Lung (tissue), 12 donors: ENCODE results near the gene TMEM178B. TPM values are rescaled to one million over a fixed set of nuclear protein-coding genes. Genes with fewer than 3 reads are reported as not detected.

Source experiments
- ATAC-seq: fragments of 200-7000 bp; cut with Tn5 transposase; one replicate; pipeline ENCODE4 v1.9.1; 2020; ENCODE audit warnings: moderate number of reproducible peaks; ENCODE audit not compliant: insufficient read depth, low FRiP score
- DNase-seq, 3 donors: peaks; one replicate each; pipeline ENCODE4 v3.0.0-alpha.2; 2013 to 2017
- H3K27ac ChIP-seq, 2 donors: one replicate each; pipeline ENCODE4 v1.5.1; 2013; ENCODE audit warnings: mild to moderate bottlenecking in 2 of 2, moderate library complexity in 2 of 2, control low read depth in 1 of 2, inconsistent platforms in 1 of 2, low read depth in 1 of 2, low read length in 1 of 2
- H3K27me3 ChIP-seq, 3 donors: one replicate each; pipeline ENCODE4 v1.5.1; 2013; ENCODE audit warnings: low read length in 2 of 3; ENCODE audit not compliant: control insufficient read depth in 3 of 3, insufficient read depth in 3 of 3
- H3K36me3 ChIP-seq, 4 donors: one replicate each; pipeline ENCODE4 v1.5.1; 2013; ENCODE audit warnings: low read length in 4 of 4, mild to moderate bottlenecking in 1 of 4, moderate library complexity in 1 of 4; ENCODE audit not compliant: control insufficient read depth in 4 of 4, insufficient read depth in 4 of 4
- H3K4me1 ChIP-seq, 5 donors: one replicate each; pipeline ENCODE4 v1.5.1; 2013; ENCODE audit warnings: low read length in 5 of 5, mild to moderate bottlenecking in 2 of 5, moderate library complexity in 1 of 5; ENCODE audit not compliant: control insufficient read depth in 5 of 5, insufficient read depth in 5 of 5
- H3K4me3 ChIP-seq: one replicate; pipeline ENCODE4 v1.5.1; 2013; ENCODE audit warnings: mild to moderate bottlenecking, control low read depth, moderate library complexity
- H3K9ac ChIP-seq, 2 donors: one replicate each; pipeline ENCODE4 v1.5.1; 2013; ENCODE audit warnings: low read length in 2 of 2, control low read depth in 1 of 2; ENCODE audit not compliant: insufficient read depth in 1 of 2
- H3K9me3 ChIP-seq, 4 donors: one replicate each; pipeline ENCODE4 v1.5.1; 2013; ENCODE audit warnings: low read length in 3 of 4, mild to moderate bottlenecking in 1 of 4, moderate library complexity in 1 of 4; ENCODE audit not compliant: control insufficient read depth in 4 of 4, insufficient read depth in 3 of 4
- WGBS, 2 donors: extraction: QIAGEN DNeasy Blood & Tissue Kit; methylation state at CpG; one replicate each; pipeline ENCODE4 v1.1.7; 2013; 5-methylcytosine and 5-hydroxymethylcytosine counted together
- polyA plus RNA-seq, 2 donors: library from polyadenylated mRNA; stranded (reverse); fragments of 200-250 nt; gene quantifications; one replicate each; pipeline ENCODE4 v1.2.1, GENCODE V29; 2013
- total RNA-seq, 2 donors: library from RNA; depleted of rRNA in 1 of 2; stranded (reverse); fragments of >200 nt in 1 of 2; gene quantifications; one replicate each; pipeline ENCODE4 v1.2.1, GENCODE V29; 2014 to 2021
- TF ChIP-seq, protein P1 (sequence below): IDR thresholded peaks from 2 replicates; pipeline ENCODE4 v1.5.1; 2012; ENCODE audit warnings: mild to moderate bottlenecking; ENCODE audit errors: control extremely low read depth, extremely low read depth
- donor health status: control.
- donor health status: control.
- donor health status: Bipolar disorder and iron deficiency.
- donor health status: healthy.
- donor health status: DM: yes; HTN: yes; CAD: no.

TMEM178B gene
- total and polyA plus RNA-seq, 4 donors, result 0.04 to 2.4 (median 0.48) TPM

DNA sequence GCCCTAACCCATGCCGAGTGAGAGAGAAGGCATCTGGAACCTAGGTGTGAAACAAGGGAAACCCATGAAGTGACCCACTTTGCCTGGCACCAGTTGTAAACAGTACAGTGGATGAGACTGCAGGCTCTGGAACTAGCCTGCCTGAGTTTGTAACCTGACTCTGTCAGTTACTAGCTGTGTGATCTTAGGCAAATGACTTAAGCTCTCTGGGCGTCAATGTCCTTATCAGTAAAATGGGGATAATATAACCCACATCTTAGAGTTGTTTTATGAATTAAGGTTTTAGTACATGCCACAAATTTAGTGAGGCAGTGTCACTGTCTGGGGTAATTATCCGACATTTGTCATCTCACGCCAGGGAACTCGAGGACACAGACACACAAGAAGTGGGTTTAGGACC lies 394.5 kb downstream of the TMEM178B start:
- ATAC-seq (no peak), DNase-seq (no peak)
- no peak overlapping the region for H3K4me3 ChIP-seq
- H3K9ac ChIP-seq, result no peak overlapping the region
- H3K4me1 ChIP-seq, result no peaks in the 10 kb centered on the region
- H3K36me3 ChIP-seq, result no peaks in the 10 kb centered on the region
- peaks cover 0 to 3% (median 0%) of the 10 kb centered on the region in 4 donors for H3K9me3 ChIP-seq
- H3K27me3 ChIP-seq, result no peaks in the 10 kb centered on the region
- TF ChIP-seq, protein P1, sequence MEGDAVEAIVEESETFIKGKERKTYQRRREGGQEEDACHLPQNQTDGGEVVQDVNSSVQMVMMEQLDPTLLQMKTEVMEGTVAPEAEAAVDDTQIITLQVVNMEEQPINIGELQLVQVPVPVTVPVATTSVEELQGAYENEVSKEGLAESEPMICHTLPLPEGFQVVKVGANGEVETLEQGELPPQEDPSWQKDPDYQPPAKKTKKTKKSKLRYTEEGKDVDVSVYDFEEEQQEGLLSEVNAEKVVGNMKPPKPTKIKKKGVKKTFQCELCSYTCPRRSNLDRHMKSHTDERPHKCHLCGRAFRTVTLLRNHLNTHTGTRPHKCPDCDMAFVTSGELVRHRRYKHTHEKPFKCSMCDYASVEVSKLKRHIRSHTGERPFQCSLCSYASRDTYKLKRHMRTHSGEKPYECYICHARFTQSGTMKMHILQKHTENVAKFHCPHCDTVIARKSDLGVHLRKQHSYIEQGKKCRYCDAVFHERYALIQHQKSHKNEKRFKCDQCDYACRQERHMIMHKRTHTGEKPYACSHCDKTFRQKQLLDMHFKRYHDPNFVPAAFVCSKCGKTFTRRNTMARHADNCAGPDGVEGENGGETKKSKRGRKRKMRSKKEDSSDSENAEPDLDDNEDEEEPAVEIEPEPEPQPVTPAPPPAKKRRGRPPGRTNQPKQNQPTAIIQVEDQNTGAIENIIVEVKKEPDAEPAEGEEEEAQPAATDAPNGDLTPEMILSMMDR, result no peak
- H3K27ac ChIP-seq, result no peak overlapping the region
- 86 to 88% methylated on average over 5 of the region's 5 CpGs for WGBS, 2 donors

DNA sequence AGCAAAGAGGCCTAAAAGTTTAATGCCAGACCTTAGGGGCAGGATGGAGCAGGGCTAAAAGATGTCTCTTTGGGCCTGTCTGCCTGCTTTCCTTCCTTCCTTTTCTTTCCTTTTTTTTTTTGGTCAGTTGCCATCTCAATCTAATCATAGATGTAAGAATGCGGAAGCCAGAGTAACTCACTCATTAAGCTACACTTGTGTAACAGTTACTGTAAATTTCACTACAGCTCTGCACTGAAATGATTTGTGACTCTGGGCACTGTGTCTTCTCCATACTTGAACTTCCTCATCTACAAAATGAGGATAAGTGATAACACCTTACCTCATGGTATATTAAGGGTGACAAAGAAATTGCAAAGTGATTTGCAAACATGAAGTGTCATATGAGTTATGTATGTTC lies 401.8 kb downstream of the TMEM178B start:
- Histone ChIP-seq H3K4me3 (no peak overlapping the region), H3K9me3 (peaks cover 0 to 3% (median 0%) of the 10 kb centered on the region in 4 donors), H3K9ac (no peak overlapping the region), H3K4me1 (peaks cover 0 to 9% (median 1%) of the 10 kb centered on the region in 5 donors), H3K36me3 (no peaks in the 10 kb centered on the region), H3K27me3 (no peaks in the 10 kb centered on the region), H3K27ac (no peak overlapping the region)
- DNase-seq, result peak in 2 of 3 donors; percentile 33 to 35
- WGBS, 2 donors, result 78 to 81% methylated on average over 1 of the region's 1 CpG
- ATAC-seq, result no peak
- TF ChIP-seq, protein P1, result no peak

DNA sequence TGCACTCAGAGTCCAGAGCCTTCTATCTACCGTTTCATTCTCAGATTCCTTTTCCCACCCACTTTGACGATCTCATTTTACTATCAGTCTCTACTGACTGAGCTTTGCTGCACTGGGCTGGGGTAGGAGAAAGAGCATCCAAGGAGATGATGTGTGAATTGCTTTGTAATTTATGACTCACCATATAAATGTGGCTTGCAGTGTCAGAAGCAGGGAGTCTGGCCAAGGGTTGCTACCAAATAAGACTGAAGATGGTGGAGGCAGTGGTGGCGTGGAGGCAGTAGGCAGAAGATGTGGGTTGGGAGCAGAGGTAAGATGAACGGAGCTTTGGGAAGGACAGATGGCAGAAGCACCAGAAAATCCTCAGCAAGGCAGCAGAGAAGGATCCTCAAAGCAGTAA lies 404.0 kb downstream of the TMEM178B start:
- TF ChIP-seq, protein P1, result no peak
- Histone ChIP-seq H3K9ac (no peak overlapping the region), H3K27me3 (no peaks in the 10 kb centered on the region), H3K4me3 (no peak overlapping the region), H3K36me3 (no peaks in the 10 kb centered on the region), H3K4me1 (peaks cover 0 to 9% (median 1%) of the 10 kb centered on the region in 5 donors), H3K9me3 (no peaks in the 10 kb centered on the region), H3K27ac (no peak overlapping the region)
- ATAC-seq (no peak), DNase-seq (no peak)
- WGBS, 2 donors, result 76 to 94% methylated on average over 4 of the region's 4 CpGs

GRCh38 chr7:141478845-141479244 lies 405.0 kb downstream of the TMEM178B start:
- H3K27me3 ChIP-seq, result no peaks in the 10 kb centered on the region
- ATAC-seq (no peak), DNase-seq (no peak)
- TF ChIP-seq, protein P1, result no peak
- H3K4me3 ChIP-seq, result no peak overlapping the region
- H3K4me1 ChIP-seq, result peaks cover 0 to 9% (median 1%) of the 10 kb centered on the region in 5 donors
- 94 to 100% methylated on average over 4 of the region's 4 CpGs for WGBS, 2 donors
- no peaks in the 10 kb centered on the region for H3K9me3 ChIP-seq
- H3K27ac ChIP-seq, result no peak overlapping the region
- H3K36me3 ChIP-seq, result no peaks in the 10 kb centered on the region
- H3K9ac ChIP-seq, result no peak overlapping the region
